Measurements from ENCODE around the gene NUAK2.

DNA sequence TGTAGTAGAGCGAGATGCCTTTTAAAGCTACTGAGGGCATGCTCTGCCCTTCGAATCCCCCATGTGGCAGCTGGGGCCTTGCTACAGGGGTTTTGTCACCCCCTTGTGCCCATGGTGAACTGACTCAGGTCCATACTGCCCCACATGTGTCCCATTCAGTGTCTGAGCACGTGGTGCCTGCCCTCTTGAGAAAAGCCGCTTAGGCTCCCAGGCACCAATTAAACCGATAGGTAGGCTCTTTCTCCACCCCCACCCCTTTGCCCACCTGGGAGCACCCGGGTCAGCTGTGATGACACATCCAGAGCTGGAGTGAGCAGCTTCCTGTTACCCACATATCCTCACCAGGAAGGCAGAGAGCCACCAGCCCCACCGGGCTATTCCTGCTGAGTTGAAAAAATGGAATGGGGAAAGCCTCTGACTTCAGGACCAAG is 63.3 kb downstream of the NUAK2 start:
- TF ChIP-seq, protein P1, sequence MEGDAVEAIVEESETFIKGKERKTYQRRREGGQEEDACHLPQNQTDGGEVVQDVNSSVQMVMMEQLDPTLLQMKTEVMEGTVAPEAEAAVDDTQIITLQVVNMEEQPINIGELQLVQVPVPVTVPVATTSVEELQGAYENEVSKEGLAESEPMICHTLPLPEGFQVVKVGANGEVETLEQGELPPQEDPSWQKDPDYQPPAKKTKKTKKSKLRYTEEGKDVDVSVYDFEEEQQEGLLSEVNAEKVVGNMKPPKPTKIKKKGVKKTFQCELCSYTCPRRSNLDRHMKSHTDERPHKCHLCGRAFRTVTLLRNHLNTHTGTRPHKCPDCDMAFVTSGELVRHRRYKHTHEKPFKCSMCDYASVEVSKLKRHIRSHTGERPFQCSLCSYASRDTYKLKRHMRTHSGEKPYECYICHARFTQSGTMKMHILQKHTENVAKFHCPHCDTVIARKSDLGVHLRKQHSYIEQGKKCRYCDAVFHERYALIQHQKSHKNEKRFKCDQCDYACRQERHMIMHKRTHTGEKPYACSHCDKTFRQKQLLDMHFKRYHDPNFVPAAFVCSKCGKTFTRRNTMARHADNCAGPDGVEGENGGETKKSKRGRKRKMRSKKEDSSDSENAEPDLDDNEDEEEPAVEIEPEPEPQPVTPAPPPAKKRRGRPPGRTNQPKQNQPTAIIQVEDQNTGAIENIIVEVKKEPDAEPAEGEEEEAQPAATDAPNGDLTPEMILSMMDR (IDR thresholded peaks at IDR 0.05): no peak
- TF ChIP-seq POLR2A (IDR thresholded peaks at IDR 0.05): no peak

Measured in stomach (tissue), 4 donors.